ENCODE measurements around the gene VPS35L.
A peak's percentile ranks its signal among the peaks of the same experiment; 100 is the strongest.

The VPS35L gene

GRCh38 chr16:19700319-19700781 is 144.8 kb downstream of the VPS35L start:
- Histone ChIP-seq H3K9ac (ENCODE audit: low read depth, low read length) (no peak overlapping the region), H3K27me3 (ENCODE audit: control insufficient read depth, insufficient read depth, low read length) (no peaks in the 10 kb centered on the region), H3K4me1 (ENCODE audit: control insufficient read depth, insufficient read depth, low read length) (peaks cover 36% of the 10 kb centered on the region), H3K4me3 (ENCODE audit: low read length) (no peak overlapping the region), H3K9me3 (replicated peaks; ENCODE audit: low read length) (no peaks in the 10 kb centered on the region), H3K4me2 (ENCODE audit: low read length) (no peak overlapping the region), H3K36me3 (ENCODE audit: insufficient read depth, low read length) (peaks cover 67% of the 10 kb centered on the region)

DNA sequence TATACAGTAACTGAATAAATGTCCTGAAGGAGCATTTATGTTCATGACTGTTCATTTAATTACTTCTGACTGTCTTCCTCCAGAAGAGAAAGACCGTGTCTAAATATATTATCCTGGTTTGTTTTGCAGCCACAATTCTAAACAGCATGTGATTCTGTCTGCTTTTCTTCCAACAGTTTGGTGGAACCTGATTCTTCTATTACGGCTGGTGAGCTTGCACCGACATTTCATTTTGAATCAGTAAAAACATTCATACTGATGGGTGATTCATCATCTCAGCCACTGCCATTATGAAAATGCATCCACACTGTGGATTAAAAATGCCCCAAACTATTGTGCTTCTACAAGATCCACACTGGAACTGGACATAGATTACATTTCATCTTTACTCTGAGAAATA is 145.6 kb downstream of the VPS35L start:
- H3K4me3 ChIP-seq (ENCODE audit: low read length): no peak overlapping the region
- H3K4me1 ChIP-seq (ENCODE audit: control insufficient read depth, insufficient read depth, low read length): peaks cover 34% of the 10 kb centered on the region
- H3K36me3 ChIP-seq (ENCODE audit: insufficient read depth, low read length): peaks cover 75% of the 10 kb centered on the region
- no peaks in the 10 kb centered on the region for H3K9me3 ChIP-seq (replicated peaks; ENCODE audit: low read length)
- H3K27me3 ChIP-seq (ENCODE audit: control insufficient read depth, insufficient read depth, low read length): no peaks in the 10 kb centered on the region
- H3K9ac ChIP-seq (ENCODE audit: low read depth, low read length): no peak overlapping the region
- H3K4me2 ChIP-seq (ENCODE audit: low read length): no peak overlapping the region

- no peak overlapping the region for H3K9ac ChIP-seq (ENCODE audit: low read depth, low read length)
- peaks cover 73% of the 10 kb centered on the region for H3K36me3 ChIP-seq (ENCODE audit: insufficient read depth, low read length)
These were observed 147.8 kb downstream of the VPS35L start for GRCh38 chr16:19703172-19703889.

DNA sequence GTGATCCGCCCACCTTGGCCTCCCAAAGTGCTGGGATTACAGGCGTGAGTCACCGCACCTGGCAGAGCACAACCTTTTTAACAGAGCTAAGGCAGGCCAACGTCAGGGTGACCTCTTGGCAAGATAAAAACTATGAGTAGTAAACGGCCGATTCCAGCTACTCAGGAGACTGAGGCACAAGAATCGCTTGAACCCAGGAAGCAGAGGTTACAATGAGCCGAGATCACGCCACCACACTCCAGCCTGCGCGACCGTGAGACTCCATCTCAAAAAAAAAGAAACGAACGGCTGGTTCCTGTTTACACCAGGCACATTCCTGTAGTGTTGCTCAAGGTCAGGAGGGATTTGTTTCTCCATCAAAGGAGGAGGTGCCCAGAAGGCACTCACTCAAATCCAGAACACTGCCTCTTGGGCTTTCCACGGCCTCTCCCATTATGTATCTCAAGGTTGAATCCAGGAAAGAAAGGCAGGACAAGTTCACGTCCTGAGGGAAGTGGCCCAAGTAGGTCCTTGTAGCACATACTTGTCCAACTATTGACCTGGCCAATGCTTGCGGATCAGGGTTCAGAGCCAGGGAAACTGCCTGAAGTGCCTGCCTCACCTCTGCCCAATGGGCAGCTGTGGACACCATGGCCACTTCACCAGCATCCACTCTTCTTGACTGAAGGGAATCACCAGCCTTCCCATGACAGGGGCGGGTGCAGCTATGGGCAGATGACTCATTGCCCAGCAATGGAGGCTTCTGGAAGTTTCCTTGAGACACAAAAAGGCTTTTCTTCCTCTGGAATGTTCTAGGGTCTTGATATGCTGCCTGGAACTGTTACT is 149.0 kb downstream of the VPS35L start:
- Histone ChIP-seq H3K4me1 (ENCODE audit: control insufficient read depth, insufficient read depth, low read length) (peaks cover 23% of the 10 kb centered on the region), H3K9ac (ENCODE audit: low read depth, low read length) (no peak overlapping the region), H3K36me3 (ENCODE audit: insufficient read depth, low read length) (peaks cover 67% of the 10 kb centered on the region), H3K4me2 (ENCODE audit: low read length) (no peak overlapping the region), H3K9me3 (replicated peaks; ENCODE audit: low read length) (no peaks in the 10 kb centered on the region), H3K4me3 (ENCODE audit: low read length) (peak overlapping the region; percentile 12), H3K27me3 (ENCODE audit: control insufficient read depth, insufficient read depth, low read length) (no peaks in the 10 kb centered on the region)

More at GRCh38 chr16:19703172-19703889, 147.8 kb downstream of the VPS35L start:
- no peaks in the 10 kb centered on the region for H3K27me3 ChIP-seq (ENCODE audit: control insufficient read depth, insufficient read depth, low read length)
- peaks cover 23% of the 10 kb centered on the region for H3K4me1 ChIP-seq (ENCODE audit: control insufficient read depth, insufficient read depth, low read length)
- no peak overlapping the region for H3K4me2 ChIP-seq (ENCODE audit: low read length)
- no peak overlapping the region for H3K4me3 ChIP-seq (ENCODE audit: low read length)
- H3K9me3 ChIP-seq (replicated peaks; ENCODE audit: low read length): no peaks in the 10 kb centered on the region

GRCh38 chr16:19705146-19705501 is 149.6 kb downstream of the VPS35L start:
- Histone ChIP-seq H3K4me3 (ENCODE audit: low read length) (peak overlapping the region; percentile 12), H3K27me3 (ENCODE audit: control insufficient read depth, insufficient read depth, low read length) (no peaks in the 10 kb centered on the region), H3K9me3 (replicated peaks; ENCODE audit: low read length) (no peaks in the 10 kb centered on the region), H3K4me1 (ENCODE audit: control insufficient read depth, insufficient read depth, low read length) (peaks cover 21% of the 10 kb centered on the region), H3K4me2 (ENCODE audit: low read length) (no peak overlapping the region), H3K36me3 (ENCODE audit: insufficient read depth, low read length) (peaks cover 66% of the 10 kb centered on the region), H3K9ac (ENCODE audit: low read depth, low read length) (no peak overlapping the region)

GRCh38 chr16:19705843-19706242 is 150.3 kb downstream of the VPS35L start:
- Histone ChIP-seq H3K9me3 (replicated peaks; ENCODE audit: low read length) (no peaks in the 10 kb centered on the region), H3K9ac (ENCODE audit: low read depth, low read length) (no peak overlapping the region), H3K36me3 (ENCODE audit: insufficient read depth, low read length) (peaks cover 64% of the 10 kb centered on the region), H3K27me3 (ENCODE audit: control insufficient read depth, insufficient read depth, low read length) (no peaks in the 10 kb centered on the region), H3K4me1 (ENCODE audit: control insufficient read depth, insufficient read depth, low read length) (peaks cover 14% of the 10 kb centered on the region), H3K4me3 (ENCODE audit: low read length) (no peak overlapping the region), H3K4me2 (ENCODE audit: low read length) (no peak overlapping the region)

- H3K27me3 ChIP-seq (ENCODE audit: control insufficient read depth, insufficient read depth, low read length): no peaks in the 10 kb centered on the region
- H3K4me3 ChIP-seq (ENCODE audit: low read length): no peak overlapping the region
- no peak overlapping the region for H3K9ac ChIP-seq (ENCODE audit: low read depth, low read length)
- H3K4me1 ChIP-seq (ENCODE audit: control insufficient read depth, insufficient read depth, low read length): peaks cover 9% of the 10 kb centered on the region
- H3K4me2 ChIP-seq (ENCODE audit: low read length): no peak overlapping the region
- H3K36me3 ChIP-seq (ENCODE audit: insufficient read depth, low read length): peaks cover 64% of the 10 kb centered on the region
- H3K9me3 ChIP-seq (replicated peaks; ENCODE audit: low read length): no peaks in the 10 kb centered on the region
These were observed 151.3 kb downstream of the VPS35L start for GRCh38 chr16:19706846-19707245.

DNA sequence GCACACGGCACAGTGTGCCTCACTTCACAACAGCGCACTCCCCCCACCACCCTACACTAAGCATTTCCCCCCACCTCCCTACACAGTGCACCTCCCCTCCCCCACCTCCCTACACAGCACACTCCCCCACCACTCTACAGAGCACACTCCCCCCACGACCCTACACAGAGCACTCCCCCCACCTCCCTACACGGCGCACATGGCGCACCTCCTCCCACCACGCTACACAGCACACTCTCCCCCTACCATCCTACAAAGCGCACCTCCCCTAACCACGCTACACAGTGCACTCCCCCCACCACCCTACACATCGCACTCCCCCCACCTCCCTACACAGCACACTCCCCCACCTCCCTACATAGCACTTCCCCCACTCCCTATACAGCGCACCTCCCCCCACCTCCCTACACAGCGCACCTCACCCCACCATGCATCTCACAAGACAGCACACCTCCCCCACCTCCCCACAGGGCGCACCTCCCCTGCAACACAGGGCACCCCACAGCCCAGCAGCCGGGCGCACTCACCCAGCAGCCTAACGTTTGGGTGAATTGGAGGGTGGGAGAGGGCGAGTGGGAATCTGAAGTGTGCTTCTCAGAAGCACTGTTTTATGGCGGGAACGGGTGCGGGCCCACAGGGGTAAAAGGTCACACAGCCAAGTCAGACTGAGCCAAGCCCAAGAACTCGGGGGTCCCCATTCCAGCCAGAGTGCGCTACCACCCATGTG is 152.2 kb downstream of the VPS35L start:
- peaks cover 9% of the 10 kb centered on the region for H3K4me1 ChIP-seq (ENCODE audit: control insufficient read depth, insufficient read depth, low read length)
- H3K27me3 ChIP-seq (ENCODE audit: control insufficient read depth, insufficient read depth, low read length): no peaks in the 10 kb centered on the region
- no peak overlapping the region for H3K4me2 ChIP-seq (ENCODE audit: low read length)
- H3K9ac ChIP-seq (ENCODE audit: low read depth, low read length): no peak overlapping the region
- H3K36me3 ChIP-seq (ENCODE audit: insufficient read depth, low read length): peaks cover 58% of the 10 kb centered on the region
- no peak overlapping the region for H3K4me3 ChIP-seq (ENCODE audit: low read length)
- H3K9me3 ChIP-seq (replicated peaks; ENCODE audit: low read length): no peaks in the 10 kb centered on the region

DNA sequence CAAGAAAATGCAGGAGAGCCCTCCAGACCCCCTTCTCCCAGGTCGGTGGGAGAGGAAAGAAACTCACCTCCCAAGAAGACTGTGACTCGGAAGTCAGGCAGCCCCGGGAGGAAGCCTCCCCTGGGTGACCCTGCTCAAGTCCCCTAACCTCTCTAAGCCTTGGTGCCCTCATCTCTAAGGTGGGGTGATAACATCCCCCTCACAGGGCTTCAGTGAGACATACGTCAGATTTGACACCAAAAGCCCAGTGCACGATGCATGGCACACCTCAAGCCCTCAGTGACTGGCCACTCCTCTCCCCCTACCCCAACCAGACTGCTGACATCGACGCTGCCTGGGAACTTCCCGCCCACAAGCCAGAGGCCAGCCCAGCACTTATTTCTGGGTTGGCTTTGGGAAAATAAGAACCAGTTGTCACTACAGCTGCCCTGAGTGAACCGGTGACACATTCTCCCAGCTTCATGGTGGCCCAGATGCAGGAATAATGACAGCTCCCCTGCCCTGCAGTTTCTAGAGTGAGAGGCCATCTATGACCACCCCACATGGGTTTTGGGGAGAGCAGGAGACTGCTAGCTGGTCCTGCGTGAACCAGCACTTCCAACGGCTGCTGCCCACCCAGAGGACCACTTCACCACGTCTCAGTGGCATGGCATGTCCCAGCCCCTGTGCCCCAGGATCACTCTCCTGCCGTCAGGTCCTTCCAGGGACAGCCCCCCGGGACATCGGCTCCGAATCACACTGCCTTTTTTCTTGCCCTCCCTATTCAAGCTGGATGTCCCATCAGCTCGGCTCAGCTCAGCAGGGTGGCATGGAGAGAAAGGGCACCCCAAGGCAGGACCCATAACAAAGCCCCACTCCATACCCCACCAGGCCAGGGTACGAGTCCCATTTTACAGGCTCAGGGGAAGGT is 153.0 kb downstream of the VPS35L start:
- Histone ChIP-seq H3K4me1 (ENCODE audit: control insufficient read depth, insufficient read depth, low read length) (peaks cover 9% of the 10 kb centered on the region), H3K36me3 (ENCODE audit: insufficient read depth, low read length) (peaks cover 53% of the 10 kb centered on the region), H3K4me2 (ENCODE audit: low read length) (no peak overlapping the region), H3K27me3 (ENCODE audit: control insufficient read depth, insufficient read depth, low read length) (no peaks in the 10 kb centered on the region), H3K9me3 (replicated peaks; ENCODE audit: low read length) (no peaks in the 10 kb centered on the region), H3K9ac (ENCODE audit: low read depth, low read length) (no peak overlapping the region), H3K4me3 (ENCODE audit: low read length) (no peak overlapping the region)

- no peaks in the 10 kb centered on the region for H3K27me3 ChIP-seq (ENCODE audit: control insufficient read depth, insufficient read depth, low read length)
- H3K36me3 ChIP-seq (ENCODE audit: insufficient read depth, low read length): peaks cover 51% of the 10 kb centered on the region
- H3K4me1 ChIP-seq (ENCODE audit: control insufficient read depth, insufficient read depth, low read length): peaks cover 7% of the 10 kb centered on the region
- H3K9ac ChIP-seq (ENCODE audit: low read depth, low read length): no peak overlapping the region
- no peaks in the 10 kb centered on the region for H3K9me3 ChIP-seq (replicated peaks; ENCODE audit: low read length)
- no peak overlapping the region for H3K4me2 ChIP-seq (ENCODE audit: low read length)
- no peak overlapping the region for H3K4me3 ChIP-seq (ENCODE audit: low read length)
These were observed 154.1 kb downstream of the VPS35L start for GRCh38 chr16:19709381-19710136.

Measured in skeletal muscle satellite cell (primary cell).